Fibroblast of lung (primary cell): ENCODE results near the gene TOGARAM2.

Experiments used
- CTCF ChIP-seq, 2 donors: IDR thresholded peaks in 1 of 2; conservative IDR thresholded peaks in 1 of 2; 1 replicate in 1 of 2; 2 replicates in 1 of 2; pipeline ENCODE4 v1.5.1; 2011 to 2012; ENCODE audit warnings: low read length in 2 of 2, control low read depth in 1 of 2, inconsistent platforms in 1 of 2, low read depth in 1 of 2, mild to moderate bottlenecking in 1 of 2
- EZH2 ChIP-seq: IDR thresholded peaks from 2 replicates; pipeline ENCODE4 v1.5.1; 2012; ENCODE audit warnings: low read length, control low read depth, mild to moderate bottlenecking; ENCODE audit errors: missing control alignments

- TF ChIP-seq CTCF (conservative IDR thresholded peaks at IDR 0.05 in 1 of 2, IDR thresholded peaks at IDR 0.05 in 1 of 2; ENCODE audit: low read depth in 1 of 2, low read length in 2 of 2): no peak
- no peak for TF ChIP-seq EZH2
Observed at GRCh38 chr2:28994679-28995078, 13.6 kb downstream of the TOGARAM2 start.
